HG03520 (cell line): ENCODE data around the gene UBE4B.

Source experiments
- ATAC-seq: cut with Tn5 transposase; IDR thresholded peaks from one replicate; pipeline ENCODE4 v1.9.1; 2021; ENCODE audit warnings: mild to moderate bottlenecking, moderate library complexity; ENCODE audit not compliant: unreplicated experiment

Gene UBE4B

GRCh38 chr1:10033359-10033845 lies 644 bp downstream of the UBE4B start:
- no peak for ATAC-seq

GRCh38 chr1:10042746-10043145 lies 10.0 kb downstream of the UBE4B start:
- ATAC-seq = no peak

- no peak for ATAC-seq
Measured at GRCh38 chr1:10045480-10046355, 13.0 kb downstream of the UBE4B start.

- ATAC-seq = no peak
Measured at GRCh38 chr1:10046356-10047085, 13.8 kb downstream of the UBE4B start.

GRCh38 chr1:10048601-10049000 lies 15.8 kb downstream of the UBE4B start:
- no peak for ATAC-seq

GRCh38 chr1:10050611-10051010 lies 17.9 kb downstream of the UBE4B start:
- ATAC-seq = no peak

GRCh38 chr1:10051656-10052055 lies 18.9 kb downstream of the UBE4B start:
- ATAC-seq = no peak

GRCh38 chr1:10052347-10052746 lies 19.6 kb downstream of the UBE4B start:
- no peak for ATAC-seq

- ATAC-seq = no peak
Measured at GRCh38 chr1:10054465-10054864, 21.7 kb downstream of the UBE4B start.

- ATAC-seq = no peak
Measured at GRCh38 chr1:10056599-10056987, 23.8 kb downstream of the UBE4B start.

- no peak for ATAC-seq
Measured at GRCh38 chr1:10057343-10057742, 24.6 kb downstream of the UBE4B start.

GRCh38 chr1:10057796-10058195 lies 25.0 kb downstream of the UBE4B start:
- ATAC-seq = no peak

GRCh38 chr1:10059342-10059718 lies 26.6 kb downstream of the UBE4B start:
- ATAC-seq = no peak

- ATAC-seq = no peak
Measured at GRCh38 chr1:10060311-10061100, 27.7 kb downstream of the UBE4B start.

- no peak for ATAC-seq
Measured at GRCh38 chr1:10061276-10061675, 28.5 kb downstream of the UBE4B start.

- ATAC-seq = no peak
Measured at GRCh38 chr1:10063878-10064277, 31.1 kb downstream of the UBE4B start.

- no peak for ATAC-seq
Measured at GRCh38 chr1:10064416-10065343, 31.9 kb downstream of the UBE4B start.

GRCh38 chr1:10065344-10065685 lies 32.6 kb downstream of the UBE4B start:
- ATAC-seq = no peak

GRCh38 chr1:10065760-10066159 lies 33.0 kb downstream of the UBE4B start:
- no peak for ATAC-seq

- no peak for ATAC-seq
Measured at GRCh38 chr1:10068605-10069294, 36.0 kb downstream of the UBE4B start.
